ENCODE measurements around the gene CYTH3.
"Not testable (repeated sequence)": the region's sequence is repeated elsewhere in the genome, so short reads cannot be mapped to it uniquely, and the experiment has no call there.

CYTH3 gene

DNA sequence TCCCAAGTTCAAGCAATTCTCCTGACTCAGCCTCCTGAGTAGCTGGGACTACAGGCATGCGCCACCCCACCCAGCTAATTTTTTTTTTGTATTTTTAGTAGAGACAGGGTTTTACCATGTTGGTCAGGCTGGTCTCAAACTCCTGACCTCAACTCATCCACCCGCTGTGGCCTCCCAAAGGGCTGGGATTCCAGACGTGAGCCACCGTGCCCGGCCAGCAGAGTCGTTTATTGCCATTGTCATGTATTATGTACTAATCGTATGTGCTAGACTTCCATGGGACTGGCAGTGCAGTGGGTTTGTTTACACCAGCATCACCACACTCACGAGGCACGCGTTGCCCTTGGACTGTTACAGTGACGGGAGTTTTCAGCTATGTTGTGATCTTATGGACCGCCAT is 120.9 kb downstream of the CYTH3 start:
- DNase-seq (ENCODE audit: low spot score) = not testable (repeated sequence)

DNA sequence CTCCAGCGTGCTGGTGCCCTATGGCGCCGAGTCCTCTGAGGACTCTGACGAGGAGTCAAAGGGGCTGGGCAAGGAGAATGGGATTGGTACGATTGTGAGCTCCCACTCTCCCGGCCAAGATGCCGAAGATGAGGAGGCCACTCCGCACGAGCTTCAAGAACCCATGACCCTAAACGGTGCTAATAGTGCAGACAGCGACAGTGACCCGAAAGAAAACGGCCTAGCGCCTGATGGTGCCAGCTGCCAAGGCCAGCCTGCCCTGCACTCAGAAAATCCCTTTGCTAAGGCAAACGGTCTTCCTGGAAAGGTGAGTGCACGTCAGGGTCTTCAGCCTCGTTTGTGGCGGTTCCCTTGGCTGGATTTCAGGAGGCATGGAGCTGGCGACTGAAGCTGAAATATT is 122.4 kb downstream of the CYTH3 start:
- no peak for DNase-seq (ENCODE audit: low spot score)

DNA sequence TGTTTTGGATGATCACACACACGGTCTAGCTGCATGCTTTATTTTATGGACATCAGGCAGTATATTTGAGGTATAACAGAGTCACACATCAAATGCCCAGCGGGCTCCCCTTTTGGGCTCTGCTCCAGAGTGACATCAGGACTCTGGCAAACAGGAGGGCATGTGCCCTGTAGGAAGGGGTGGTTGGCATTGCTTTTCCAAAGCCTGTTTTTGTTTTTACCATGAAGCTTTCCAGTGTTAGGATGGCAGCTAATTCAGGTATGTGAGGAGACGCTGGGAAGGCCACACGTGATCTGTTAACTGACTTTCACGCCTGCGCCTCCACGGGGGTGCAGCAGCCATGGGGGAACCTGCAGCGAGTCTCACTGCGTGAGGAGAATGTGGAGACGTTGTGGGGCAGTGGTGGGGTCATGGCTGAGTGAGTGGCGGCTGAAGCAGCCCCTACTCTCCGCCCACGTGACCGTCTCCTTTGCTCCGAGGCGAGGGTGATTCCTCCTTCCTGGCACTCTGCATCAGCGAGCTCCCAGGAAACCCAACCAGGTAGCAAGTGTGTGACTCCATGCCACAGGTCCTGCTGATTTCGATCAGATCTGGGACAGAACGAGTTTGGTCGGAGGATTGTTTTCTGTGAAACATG is 123.6 kb downstream of the CYTH3 start:
- no peak for DNase-seq (ENCODE audit: low spot score)

DNA sequence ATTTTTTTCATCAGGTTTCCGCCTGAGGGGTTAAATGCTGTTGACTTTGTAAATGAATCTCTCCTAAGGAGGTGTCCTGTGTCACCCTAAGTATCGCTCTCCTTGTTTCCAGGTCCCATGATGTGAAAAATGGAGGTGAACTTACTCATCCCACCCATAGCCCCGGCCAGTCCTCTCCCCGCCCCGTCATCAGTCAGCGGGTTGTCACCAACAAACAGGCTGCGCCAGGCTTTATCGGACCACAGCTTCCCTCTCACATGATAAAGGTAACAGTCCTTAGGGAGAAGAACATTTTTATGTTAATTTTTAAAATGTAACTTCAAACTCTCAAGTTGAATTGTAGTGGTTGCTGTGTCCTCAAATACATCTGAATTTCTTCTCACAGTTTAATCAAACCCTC is 124.8 kb downstream of the CYTH3 start:
- DNase-seq (ENCODE audit: low spot score) = no peak

DNA sequence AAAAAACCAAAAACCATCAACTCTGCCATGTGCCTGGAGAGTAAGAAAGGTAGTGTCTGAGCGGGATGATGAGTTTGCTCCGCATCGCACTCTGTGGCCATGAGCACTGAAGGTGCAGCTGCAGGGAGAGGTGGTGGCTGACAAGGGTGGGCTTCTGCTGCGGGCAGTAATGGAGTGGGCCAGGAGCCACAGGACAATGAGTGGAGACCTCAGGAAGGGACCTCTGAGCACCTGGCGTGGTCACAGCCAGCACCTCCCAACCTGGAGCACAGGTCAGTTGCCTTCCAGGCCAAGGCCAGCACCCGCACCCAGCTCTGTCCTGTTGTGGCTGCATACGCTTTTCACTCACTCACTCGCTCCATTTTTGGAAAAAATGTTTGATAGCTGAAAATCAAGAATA is 125.8 kb downstream of the CYTH3 start:
- DNase-seq (ENCODE audit: low spot score) = no peak

DNA sequence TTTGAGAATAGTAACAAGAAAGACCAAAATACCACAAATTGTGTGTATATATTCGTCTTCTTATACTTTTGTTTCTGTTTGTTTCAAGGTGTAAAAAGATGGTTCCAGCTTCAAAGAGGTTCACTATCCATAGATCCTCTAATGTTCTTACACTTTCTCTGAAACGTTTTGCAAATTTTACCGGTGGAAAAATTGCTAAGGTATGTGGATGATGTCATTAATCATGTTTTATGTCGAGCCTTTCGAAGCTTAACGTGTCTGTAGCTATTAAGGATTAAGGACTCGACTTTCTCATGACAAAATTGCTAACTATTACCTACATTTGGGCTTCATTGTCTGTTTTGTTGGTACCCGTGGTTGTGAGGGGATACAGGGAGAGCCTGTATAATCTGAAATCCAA is 128.4 kb downstream of the CYTH3 start:
- DNase-seq (ENCODE audit: low spot score) = no peak

DNA sequence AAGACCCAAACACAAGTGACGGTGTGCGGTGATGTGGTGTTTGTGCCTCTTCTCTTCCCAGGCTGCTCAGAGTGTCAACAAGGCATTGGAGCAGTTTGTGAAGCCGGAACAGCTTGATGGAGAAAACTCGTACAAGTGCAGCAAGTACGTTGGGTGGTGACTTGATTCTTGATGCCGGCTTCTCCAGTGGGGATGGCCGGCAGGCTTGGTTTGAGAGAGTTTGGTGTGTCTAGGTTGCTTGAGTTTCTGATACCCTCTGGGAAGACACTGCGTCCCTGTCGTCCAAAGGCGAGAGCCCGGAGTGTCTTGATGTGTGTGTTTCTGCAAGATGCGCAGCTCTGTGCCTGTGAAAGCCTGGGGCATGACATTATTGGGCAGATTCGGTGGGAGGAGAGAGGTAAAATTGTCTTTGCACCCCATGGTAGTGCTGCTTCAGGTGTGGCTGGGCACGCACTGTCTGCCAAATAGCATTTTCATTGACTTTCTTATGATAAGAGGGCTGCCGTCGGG is 129.5 kb downstream of the CYTH3 start:
- DNase-seq (ENCODE audit: low spot score) = no peak

DNA sequence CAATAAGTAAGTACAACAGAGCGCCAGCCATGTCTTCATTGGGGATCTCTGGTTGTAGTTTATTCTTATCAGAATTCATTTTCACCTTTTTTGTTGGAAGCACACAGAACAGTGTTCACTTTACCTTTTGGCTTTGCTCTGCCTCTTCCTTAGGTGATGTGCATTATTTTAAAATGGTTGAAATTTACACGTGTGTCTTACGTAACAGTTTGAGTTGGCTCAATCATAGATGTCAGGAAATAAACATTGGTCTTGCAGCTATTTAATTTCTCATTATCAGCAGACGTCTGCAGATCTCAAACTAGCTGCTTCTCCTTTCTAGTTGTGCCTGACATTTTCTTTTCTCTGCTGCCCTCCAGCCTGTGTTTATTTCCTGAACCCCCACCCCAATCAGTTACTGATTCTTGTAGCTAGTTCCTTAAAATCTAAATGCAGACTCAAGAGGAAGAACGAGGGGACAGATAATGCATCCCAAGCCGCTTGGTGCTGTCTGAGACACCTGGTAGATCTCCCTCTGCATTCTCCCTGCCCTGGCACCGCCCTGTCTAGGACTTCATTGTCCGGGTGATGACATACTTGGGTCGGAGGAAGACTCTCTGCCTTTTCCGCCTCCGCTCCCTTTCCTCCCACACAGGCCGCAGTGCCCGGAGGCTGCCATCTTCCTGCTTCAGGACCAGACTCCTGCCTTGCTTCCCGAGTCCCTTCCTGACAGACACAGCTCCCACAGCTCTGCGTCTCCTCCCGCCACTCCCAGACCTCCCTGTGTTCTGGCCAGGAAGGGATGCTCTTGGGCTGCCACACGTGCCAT is 133.0 kb downstream of the CYTH3 start:
- DNase-seq (ENCODE audit: low spot score) = no peak

DNA sequence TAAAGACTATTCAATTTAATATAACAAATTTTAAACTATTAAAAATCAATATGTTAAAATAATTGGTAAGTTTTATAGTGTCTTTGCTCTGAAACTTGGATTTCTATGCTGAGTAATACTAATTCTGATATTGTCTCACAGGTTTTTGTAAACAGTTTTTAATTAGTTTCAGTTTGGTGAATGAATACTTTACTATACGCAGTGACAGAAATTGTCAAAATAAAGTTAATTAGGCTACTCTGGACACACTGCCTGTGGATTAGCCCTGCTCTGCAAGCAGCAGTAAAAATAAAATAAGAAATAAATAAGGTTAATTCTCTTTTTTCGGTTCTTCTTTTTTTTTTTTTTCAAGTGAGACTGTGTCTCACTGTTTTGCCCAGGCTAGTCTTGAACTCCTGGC is 135.9 kb downstream of the CYTH3 start:
- no peak for DNase-seq (ENCODE audit: low spot score)

DNA sequence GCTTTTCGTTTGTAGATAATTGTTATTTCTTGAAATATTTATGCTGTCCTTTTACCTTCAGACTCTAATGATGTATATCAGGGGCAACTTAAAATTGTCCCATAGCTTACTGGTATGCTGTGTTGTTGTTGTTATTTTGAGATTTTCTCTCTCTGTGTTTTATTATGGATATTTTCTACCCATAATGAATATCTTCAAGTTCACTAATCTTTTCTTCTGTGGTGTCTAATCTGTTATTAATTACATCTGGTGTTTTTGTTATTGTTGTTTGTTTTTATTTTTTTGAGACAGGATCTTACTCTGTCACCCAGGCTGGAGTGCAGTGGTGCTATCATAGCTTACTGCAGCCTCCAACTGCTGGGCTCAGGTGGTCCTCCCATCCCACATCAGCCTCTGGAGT is 139.2 kb downstream of the CYTH3 start:
- DNase-seq (ENCODE audit: low spot score) = no peak

DNA sequence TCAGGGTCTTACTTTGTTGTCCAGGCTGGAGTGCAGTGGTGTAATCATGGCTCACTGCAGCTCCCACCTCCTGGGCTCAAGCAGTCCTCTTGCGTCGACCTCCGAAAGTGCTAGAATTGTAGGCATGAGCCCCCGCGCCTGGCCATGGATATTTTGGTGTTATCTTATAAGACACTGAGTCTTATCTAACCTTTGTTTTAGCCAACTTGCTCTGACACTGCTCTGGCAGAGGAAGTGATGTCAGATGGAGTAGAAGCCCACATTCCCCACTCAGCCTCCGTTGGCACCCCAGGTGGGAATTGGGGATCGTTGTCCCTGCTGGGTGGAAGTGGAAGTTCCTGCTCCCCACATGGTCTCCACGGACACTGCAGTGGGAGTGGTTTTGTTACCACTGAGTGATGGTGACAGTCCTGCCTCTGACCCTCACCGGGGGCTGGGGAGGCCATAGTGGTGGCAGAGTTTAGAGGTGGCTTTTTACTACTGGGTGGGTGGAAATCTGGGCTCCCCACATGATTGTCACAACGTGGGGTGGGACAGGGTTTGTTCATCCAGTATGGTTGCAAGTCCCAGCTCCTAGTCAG is 142.3 kb downstream of the CYTH3 start:
- DNase-seq (ENCODE audit: low spot score) = no peak

DNA sequence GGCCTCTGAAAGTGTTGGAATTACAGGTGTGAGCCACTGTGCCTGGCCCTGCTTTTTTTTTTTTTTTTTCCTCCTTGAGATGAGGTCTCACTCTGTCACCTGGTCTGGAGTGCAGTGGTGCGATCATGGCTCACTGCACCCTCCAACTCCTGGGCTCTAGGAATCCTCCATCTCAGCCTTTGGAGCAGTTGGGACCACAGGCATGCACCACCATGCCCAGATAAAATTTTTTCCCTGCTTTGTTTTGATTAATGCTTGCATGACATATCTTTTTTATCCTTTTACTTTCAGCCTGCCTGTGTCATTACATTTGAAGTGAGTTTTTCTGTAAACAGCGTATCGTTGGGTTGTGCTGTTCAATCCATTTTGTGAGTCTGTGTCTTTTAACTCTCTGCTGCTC is 144.2 kb downstream of the CYTH3 start:
- no peak for DNase-seq (ENCODE audit: low spot score)

DNA sequence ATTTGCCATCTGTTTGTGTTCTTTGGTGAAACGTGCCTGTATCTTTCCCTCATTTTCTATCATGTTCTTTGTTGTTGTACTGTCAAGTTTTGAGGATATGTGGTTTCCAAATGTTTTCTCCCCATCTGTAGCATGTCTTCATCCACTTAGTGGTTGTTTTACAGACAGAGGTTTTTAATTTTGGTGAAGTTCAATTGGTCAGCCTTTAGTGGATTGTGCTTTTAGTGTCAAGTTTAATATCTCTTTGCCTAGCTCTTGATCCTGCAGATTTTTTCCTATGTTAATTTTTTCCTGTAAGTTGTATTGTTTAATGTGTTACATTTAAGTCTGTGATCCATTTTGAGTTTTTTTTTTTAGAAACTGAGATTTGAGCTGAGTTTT is 145.3 kb downstream of the CYTH3 start:
- DNase-seq (ENCODE audit: low spot score) = no peak

DNA sequence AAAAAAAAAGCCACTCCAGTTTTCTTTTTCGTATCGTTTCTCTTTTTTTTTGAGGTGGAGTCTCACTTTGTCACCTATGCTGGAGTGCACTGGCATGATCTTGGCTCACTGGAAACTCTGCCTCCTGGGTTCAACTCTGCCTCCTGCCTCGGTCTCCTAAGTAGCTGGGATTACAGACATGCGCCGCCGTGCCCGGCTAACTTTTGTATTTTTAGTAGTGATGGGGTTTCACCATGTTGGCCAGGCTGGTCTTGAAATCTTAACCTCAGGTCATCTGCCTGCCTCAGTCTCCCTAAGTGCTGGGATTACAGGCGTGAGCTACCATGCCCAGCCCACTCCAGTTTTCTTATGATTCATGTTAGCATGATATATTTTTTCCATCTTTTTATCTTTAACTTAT is 148.6 kb downstream of the CYTH3 start:
- no peak for DNase-seq (ENCODE audit: low spot score)

DNA sequence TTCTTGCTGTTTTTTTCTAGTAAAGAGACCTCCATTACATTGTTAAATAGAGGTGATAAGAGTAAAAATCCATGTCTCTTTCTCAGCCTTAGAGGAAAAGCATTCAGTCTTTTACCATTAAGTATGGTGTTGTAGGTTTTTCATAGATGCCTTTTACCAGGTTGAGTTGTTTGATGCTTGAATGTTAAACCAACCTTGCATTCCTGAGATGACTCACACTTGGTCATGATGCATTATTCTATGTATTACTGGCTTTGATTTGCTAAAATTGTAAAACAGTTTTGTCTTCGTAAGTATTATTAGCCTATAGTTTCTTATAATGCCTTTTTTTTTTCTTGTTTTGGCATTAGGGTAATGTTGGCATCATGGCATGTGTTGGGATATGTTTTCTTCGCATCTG is 151.3 kb downstream of the CYTH3 start:
- no peak for DNase-seq (ENCODE audit: low spot score)

DNA sequence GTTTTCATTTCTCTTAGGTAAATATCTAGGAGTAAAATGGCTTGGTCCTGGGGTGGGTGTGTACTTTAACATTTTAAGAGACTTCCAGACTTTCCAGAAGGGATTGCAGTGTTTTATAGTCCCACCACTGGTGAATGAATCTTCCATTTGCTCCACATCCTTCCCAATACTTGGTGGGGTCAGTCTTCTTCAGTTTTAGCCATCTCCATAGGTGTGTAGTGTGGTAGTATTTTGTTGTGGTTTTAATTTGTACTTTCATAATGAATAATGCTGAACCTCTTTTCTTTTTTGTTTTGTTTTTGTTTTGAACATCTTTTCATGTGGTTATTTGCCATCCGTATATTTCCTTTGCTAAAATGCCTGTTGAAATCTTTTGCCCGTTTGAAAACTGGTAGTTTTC is 154.9 kb downstream of the CYTH3 start:
- no peak for DNase-seq (ENCODE audit: low spot score)

DNA sequence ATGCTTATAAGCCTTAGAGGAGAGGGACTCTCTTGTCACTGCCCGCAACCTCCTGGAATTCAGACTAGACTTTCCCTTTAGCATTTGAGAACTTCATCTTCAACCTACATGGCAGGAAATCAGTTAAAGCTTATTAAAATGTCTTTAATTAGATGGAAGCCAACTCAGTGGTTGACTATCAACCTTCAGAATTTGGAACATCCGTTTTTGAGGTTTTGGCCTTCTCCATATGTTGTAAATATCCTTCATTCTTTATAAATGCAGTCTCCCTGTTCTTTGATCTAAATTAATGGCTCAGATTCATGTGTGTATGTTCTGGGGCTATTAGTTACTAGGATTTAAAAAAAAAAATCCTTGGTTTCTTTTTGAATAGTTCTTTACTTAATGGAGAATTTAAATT is 156.2 kb downstream of the CYTH3 start:
- DNase-seq (ENCODE audit: low spot score) = no peak
